Natural killer cell (primary cell): Measurements from ENCODE around the gene DNAI1. TPM values are rescaled to one million over a fixed set of nuclear protein-coding genes. Genes with fewer than 3 reads are reported as not detected.

Experiments used
- ATAC-seq, 3 donors: fragments of 150-1000 bp in 2 of 3; fragments of 200-7000 bp in 1 of 3; cut with Tn5 transposase; 1 replicate in 1 of 3; 2 replicates in 2 of 3; pipeline ENCODE4 v1.10.0; 2021; ENCODE audit warnings: mild to moderate bottlenecking in 2 of 3, moderate library complexity in 2 of 3
- DNase-seq, 2 donors: peaks; one replicate each; pipeline versions ENCODE4 v3.0.0 to v3.0.0-alpha.2; 2013 to 2021; ENCODE audit warnings: mixed read lengths in 1 of 2
- H3K27ac ChIP-seq: one replicate; pipeline ENCODE4 v1.5.1; 2013; ENCODE audit warnings: mild to moderate bottlenecking, low read length
- H3K27me3 ChIP-seq: one replicate; pipeline ENCODE4 v1.6.1; 2013; ENCODE audit warnings: low read length; ENCODE audit not compliant: control insufficient read depth, insufficient read depth
- H3K36me3 ChIP-seq: one replicate; pipeline ENCODE4 v1.6.1; 2013; ENCODE audit warnings: low read length; ENCODE audit not compliant: control insufficient read depth, insufficient read depth
- H3K4me1 ChIP-seq: one replicate; pipeline ENCODE4 v1.6.1; 2013; ENCODE audit warnings: low read length; ENCODE audit not compliant: control insufficient read depth, insufficient read depth
- H3K4me3 ChIP-seq: one replicate; pipeline ENCODE4 v1.5.1; 2013; ENCODE audit warnings: low read length
- H3K9me3 ChIP-seq: one replicate; pipeline ENCODE4 v1.6.1; 2013; ENCODE audit warnings: low read length; ENCODE audit not compliant: control insufficient read depth, insufficient read depth
- H3K27ac Mint-ChIP-seq, 2 donors: one replicate each; pipeline ENCODE4 v1.8.0; 2022; ENCODE audit warnings: mild to moderate bottlenecking in 2 of 2, mixed read lengths in 2 of 2, moderate library complexity in 1 of 2
- H3K27me3 Mint-ChIP-seq, 2 donors: one replicate each; pipeline ENCODE4 v1.8.0; 2022; ENCODE audit warnings: low read depth in 2 of 2, mixed read lengths in 2 of 2
- H3K36me3 Mint-ChIP-seq: one replicate; pipeline ENCODE4 v1.8.0; 2022; ENCODE audit warnings: mixed read lengths
- H3K4me1 Mint-ChIP-seq, 2 donors: one replicate each; pipeline ENCODE4 v1.8.0; 2022; ENCODE audit warnings: mixed read lengths in 2 of 2
- H3K4me3 Mint-ChIP-seq: one replicate; pipeline ENCODE4 v1.8.0; 2022; ENCODE audit warnings: mild to moderate bottlenecking, moderate library complexity, mixed read lengths
- H3K9me3 Mint-ChIP-seq, 2 donors: one replicate each; pipeline ENCODE4 v1.8.0; 2022; ENCODE audit warnings: mixed read lengths in 2 of 2
- CTCF ChIP-seq: fragments of 200-600 bp; IDR thresholded peaks from one replicate; pipeline ENCODE4 v1.8.0; 2022; ENCODE audit warnings: antibody characterized with exemption
- WGBS: methylation state at CpG from one replicate; pipeline ENCODE4 v1.1.7; 2013; ENCODE audit warnings: missing lambda C conversion rate; ENCODE audit not compliant: insufficient coverage; 5-methylcytosine and 5-hydroxymethylcytosine counted together
- intact Hi-C: fragments of 100-400 bp; cut with micrococcal nuclease; formaldehyde crosslinking; loops from one replicate; pipeline ENCODE4 v1.14.2; 2022
- total RNA-seq, 4 donors: library from RNA; stranded (reverse); fragments of 120-200 nt in 1 of 4; gene quantifications; one replicate each; pipeline versions ENCODE4 v1.2.3 to v1.2.4, GENCODE V29; 2013 to 2022

DNAI1 gene
- total RNA-seq, 3 donors from 2014 or later (not counting 1 experiment from before 2014, with no cell fraction given): not detected

GRCh38 chr9:34485822-34486221 lies 27.2 kb downstream of the DNAI1 start:
- Mint-ChIP-seq H3K27me3 (peaks cover 20 to 23% of the 10 kb centered on the region in 2 donors), H3K4me3 (no peak overlapping the region), H3K4me1 (no peaks in the 10 kb centered on the region), H3K9me3 (no peaks in the 10 kb centered on the region), H3K36me3 (no peaks in the 10 kb centered on the region), H3K27ac (no peak overlapping the region)
- DNase-seq: no peak
- TF ChIP-seq CTCF: no peak
- intact Hi-C loops: no loop called here
- no peak for ATAC-seq
- H3K9me3 ChIP-seq: no peaks in the 10 kb centered on the region
- no peaks in the 10 kb centered on the region for H3K27me3 ChIP-seq
- no peak overlapping the region for H3K27ac ChIP-seq
- no peaks in the 10 kb centered on the region for H3K36me3 ChIP-seq
- no peak overlapping the region for H3K4me3 ChIP-seq
- 90% methylated on average over 3 of the region's 6 CpGs for WGBS
- H3K4me1 ChIP-seq: no peaks in the 10 kb centered on the region

- Histone ChIP-seq H3K36me3 (no peaks in the 10 kb centered on the region), H3K4me1 (no peaks in the 10 kb centered on the region), H3K9me3 (no peaks in the 10 kb centered on the region), H3K27ac (no peak overlapping the region), H3K4me3 (no peak overlapping the region), H3K27me3 (no peaks in the 10 kb centered on the region)
- H3K27ac Mint-ChIP-seq: no peak overlapping the region
- no peaks in the 10 kb centered on the region for H3K9me3 Mint-ChIP-seq
- no peak overlapping the region for H3K4me3 Mint-ChIP-seq
- H3K27me3 Mint-ChIP-seq: peaks cover 20 to 24% of the 10 kb centered on the region in 2 donors
- intact Hi-C loops: no loop called here
- TF ChIP-seq CTCF: no peak
- H3K4me1 Mint-ChIP-seq: no peaks in the 10 kb centered on the region
- WGBS: 50% methylated on average over 1 of the region's 3 CpGs
- ATAC-seq (no peak), DNase-seq (no peak)
- no peaks in the 10 kb centered on the region for H3K36me3 Mint-ChIP-seq
Observed at GRCh38 chr9:34486572-34486971, 28.0 kb downstream of the DNAI1 start.

- Mint-ChIP-seq H3K4me1 (peaks cover 0 to 4% of the 10 kb centered on the region in 2 donors), H3K27me3 (peaks cover 33 to 35% of the 10 kb centered on the region in 2 donors), H3K36me3 (no peaks in the 10 kb centered on the region), H3K9me3 (no peaks in the 10 kb centered on the region), H3K4me3 (no peak overlapping the region), H3K27ac (no peak overlapping the region)
- no peak for ATAC-seq
- intact Hi-C loops: no loop called here
- no peaks in the 10 kb centered on the region for H3K36me3 ChIP-seq
- H3K4me1 ChIP-seq: no peaks in the 10 kb centered on the region
- no peak overlapping the region for H3K27ac ChIP-seq
- H3K4me3 ChIP-seq: no peak overlapping the region
- no peaks in the 10 kb centered on the region for H3K9me3 ChIP-seq
- no peak for TF ChIP-seq CTCF
- DNase-seq: no peak
- no peaks in the 10 kb centered on the region for H3K27me3 ChIP-seq
- WGBS: 79% methylated on average over 1 of the region's 1 CpG
Observed at GRCh38 chr9:34490360-34490759, 31.8 kb downstream of the DNAI1 start.

GRCh38 chr9:34490760-34491159 lies 32.2 kb downstream of the DNAI1 start:
- TF ChIP-seq CTCF: no peak
- H3K4me1 ChIP-seq: no peaks in the 10 kb centered on the region
- DNase-seq (no peak), ATAC-seq (no peak)
- H3K36me3 ChIP-seq: no peaks in the 10 kb centered on the region
- Mint-ChIP-seq H3K36me3 (no peaks in the 10 kb centered on the region), H3K4me3 (no peak overlapping the region), H3K4me1 (peaks cover 0 to 4% of the 10 kb centered on the region in 2 donors), H3K27ac (no peak overlapping the region), H3K27me3 (peaks cover 33 to 35% of the 10 kb centered on the region in 2 donors), H3K9me3 (no peaks in the 10 kb centered on the region)
- H3K27ac ChIP-seq: no peak overlapping the region
- no peak overlapping the region for H3K4me3 ChIP-seq
- no peaks in the 10 kb centered on the region for H3K9me3 ChIP-seq
- 57% methylated on average over 3 of the region's 3 CpGs for WGBS
- intact Hi-C loops: no loop called here
- H3K27me3 ChIP-seq: no peaks in the 10 kb centered on the region
